NCI-H2029 (cell line): ENCODE data around the gene CLASRP.
A peak's percentile ranks its signal among the peaks of the same experiment; 100 is the strongest.

Source experiments
- DNase-seq: peaks from one replicate; lab custom pipeline; 2025; lab: John Stamatoyannopoulos, UW

Gene CLASRP

DNA sequence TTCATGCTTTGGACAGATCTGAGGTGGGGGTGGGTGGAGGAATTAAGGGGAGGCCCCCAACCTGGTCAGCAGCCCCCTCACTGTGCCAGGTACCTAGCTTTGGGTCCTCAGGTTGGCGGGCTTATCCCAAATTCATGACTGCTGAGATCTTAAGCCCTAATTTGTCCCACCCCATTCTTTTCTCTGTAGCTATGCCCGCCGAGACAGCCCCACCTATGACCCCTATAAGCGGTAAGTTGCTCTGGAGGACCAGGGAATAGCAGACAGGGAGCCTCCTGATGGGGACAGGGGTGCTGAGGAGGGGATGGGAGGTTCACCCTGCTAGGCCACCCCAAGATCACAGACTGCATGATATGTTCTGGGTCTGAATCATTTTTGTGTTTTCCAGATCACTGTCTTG, 23.1 kb downstream of the CLASRP start:
- DNase-seq, result no peak

DNA sequence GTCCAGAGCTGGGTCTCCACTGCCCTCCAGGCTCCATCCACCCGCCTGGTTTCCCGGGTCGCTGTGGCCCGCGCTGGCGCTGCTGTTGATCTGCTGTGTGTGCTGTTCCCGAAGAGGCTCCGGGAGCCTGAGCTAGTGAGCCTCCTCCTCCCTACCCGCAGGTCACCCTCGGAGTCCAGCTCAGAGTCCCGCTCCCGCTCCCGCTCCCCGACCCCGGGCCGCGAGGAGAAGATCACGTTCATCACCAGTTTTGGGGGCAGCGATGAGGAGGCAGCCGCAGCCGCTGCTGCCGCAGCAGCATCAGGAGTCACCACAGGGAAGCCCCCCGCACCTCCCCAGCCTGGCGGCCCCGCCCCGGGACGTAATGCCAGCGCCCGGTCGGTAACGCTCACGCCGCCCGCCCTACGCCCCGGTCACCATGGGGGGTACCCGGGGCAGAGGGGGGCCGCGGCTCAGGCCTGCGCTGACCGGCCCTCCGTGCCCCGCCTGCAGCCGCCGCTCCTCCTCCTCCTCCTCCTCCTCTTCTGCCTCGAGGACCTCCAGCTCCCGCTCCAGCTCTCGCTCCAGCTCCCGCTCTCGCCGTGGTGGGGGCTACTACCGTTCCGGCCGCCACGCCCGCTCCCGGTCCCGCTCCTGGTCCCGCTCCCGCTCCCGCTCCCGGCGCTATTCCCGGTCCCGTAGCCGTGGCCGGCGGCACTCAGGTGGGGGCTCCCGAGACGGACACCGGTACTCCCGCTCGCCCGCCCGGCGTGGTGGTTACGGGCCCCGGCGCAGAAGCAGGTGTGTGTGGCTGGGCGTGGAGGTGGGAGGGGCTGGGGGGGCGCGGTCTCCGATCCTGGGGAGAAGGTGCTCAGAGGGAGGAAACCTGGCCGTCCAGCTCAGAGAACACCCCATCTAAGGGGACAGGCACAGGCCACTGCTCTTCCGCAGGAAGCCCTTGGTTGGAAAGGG, 25.3 kb downstream of the CLASRP start:
- DNase-seq, result no peak

GRCh38 chr19:45066921-45067661, 28.2 kb downstream of the CLASRP start:
- DNase-seq, result no peak

DNA sequence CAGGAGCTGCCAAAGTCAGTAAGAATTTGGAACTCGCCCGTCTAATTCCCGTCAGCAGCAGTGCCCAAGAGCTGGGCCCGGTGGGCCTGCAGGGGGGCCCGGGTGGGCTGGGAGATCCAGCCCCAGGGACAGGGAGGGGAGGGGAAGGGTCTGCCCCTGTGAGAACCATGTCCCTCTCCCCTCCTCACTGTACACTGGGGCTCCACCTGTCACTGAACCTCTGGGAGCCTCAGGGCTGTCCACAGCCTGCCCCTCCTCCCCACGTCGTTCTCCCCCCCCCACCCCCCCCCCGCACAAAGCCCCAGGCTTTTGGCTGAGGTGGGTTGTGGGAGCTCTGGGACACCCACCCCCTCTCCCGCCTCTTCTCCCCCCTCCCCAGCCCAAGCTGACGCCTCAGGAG, 29.2 kb downstream of the CLASRP start:
- DNase-seq, result no peak

- DNase-seq, result no peak
Observed at GRCh38 chr19:45069056-45069455, 30.2 kb downstream of the CLASRP start.

GRCh38 chr19:45070214-45070613, 31.4 kb downstream of the CLASRP start:
- DNase-seq, result no peak

- no peak for DNase-seq
Observed at GRCh38 chr19:45070861-45071544, 32.2 kb downstream of the CLASRP start.

- DNase-seq, result no peak
Observed at GRCh38 chr19:45071545-45071938, 32.7 kb downstream of the CLASRP start.

- DNase-seq, result no peak
Observed at GRCh38 chr19:45071969-45072790, 33.3 kb downstream of the CLASRP start.

DNA sequence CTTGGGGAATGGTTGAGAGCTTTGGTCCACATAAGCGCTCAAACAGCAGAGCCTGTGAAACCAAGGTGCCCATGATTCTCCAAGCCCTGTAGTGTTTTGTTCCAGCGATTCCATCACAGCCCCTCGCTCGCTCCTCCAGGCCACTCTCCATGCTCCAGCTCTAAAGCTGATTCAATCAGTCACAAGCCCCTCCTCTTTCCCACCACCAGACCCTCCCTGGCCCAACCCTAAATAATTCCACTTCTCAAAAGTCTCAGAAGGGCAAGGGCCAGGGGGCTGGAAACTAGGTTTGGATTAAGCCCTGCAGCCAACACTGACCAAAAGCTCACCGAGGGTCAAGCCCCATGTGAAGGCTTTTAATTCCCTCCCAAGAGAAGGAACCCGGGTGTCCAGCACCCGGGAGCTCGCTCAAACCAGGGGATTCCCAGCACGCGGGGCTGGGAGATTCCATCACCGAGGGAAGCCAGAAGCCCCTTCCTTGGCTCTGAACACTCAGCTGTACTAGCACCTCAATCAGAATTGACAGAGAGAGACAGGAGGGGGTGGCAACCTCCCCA, 36.0 kb downstream of the CLASRP start:
- DNase-seq, result no peak

GRCh38 chr19:45075301-45076028, 36.6 kb downstream of the CLASRP start:
- DNase-seq, result peak; percentile 58

GRCh38 chr19:45076029-45076850, 37.4 kb downstream of the CLASRP start, which contains the start of gene ZNF296:
ZNF296 (minus strand) TSS chr19:45076478; CDS start chr19:45076373, 105 bp downstream.
- peak; percentile 68 for DNase-seq

- no peak for DNase-seq
Observed at GRCh38 chr19:45076851-45077730, 38.2 kb downstream of the CLASRP start.

DNA sequence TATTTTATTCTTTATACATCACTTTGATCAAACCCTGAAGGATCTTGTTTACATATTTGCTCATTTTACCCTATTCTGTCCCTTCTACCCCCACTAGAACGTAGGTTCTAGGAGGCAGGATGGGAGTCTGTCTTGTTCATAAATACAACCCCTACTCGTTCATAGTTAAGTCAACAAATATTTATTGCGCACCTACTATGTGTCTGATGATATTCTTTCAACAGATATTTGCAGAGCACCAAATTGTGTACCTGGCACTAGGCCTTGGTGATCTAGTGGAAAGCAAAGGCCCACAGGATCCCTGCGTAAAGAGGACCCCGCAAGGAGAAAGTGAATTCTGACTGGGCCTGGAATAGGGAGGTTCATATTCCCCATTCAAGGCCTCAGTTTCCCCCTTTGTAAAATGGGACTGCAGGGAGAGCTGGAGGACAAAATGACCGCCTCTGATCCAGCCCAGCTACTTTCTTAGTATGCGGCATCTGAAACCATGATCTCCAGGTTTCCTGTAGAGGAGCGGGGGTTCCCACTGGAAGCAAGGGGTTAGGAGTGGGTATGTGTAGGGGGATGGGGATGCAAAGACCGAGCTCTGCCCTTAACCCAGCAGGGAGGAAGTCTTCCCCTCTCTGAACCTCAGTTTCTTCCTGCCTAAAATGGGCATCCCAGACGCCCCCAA, 39.7 kb downstream of the CLASRP start:
- DNase-seq, result no peak

GRCh38 chr19:45079063-45079910, 40.4 kb downstream of the CLASRP start, which contains the start of gene GEMIN7:
GEMIN7 (plus strand) TSS chr19:45079260; CDS start chr19:45090115, 10,855 bp downstream.
- DNase-seq, result peak; percentile 54

DNA sequence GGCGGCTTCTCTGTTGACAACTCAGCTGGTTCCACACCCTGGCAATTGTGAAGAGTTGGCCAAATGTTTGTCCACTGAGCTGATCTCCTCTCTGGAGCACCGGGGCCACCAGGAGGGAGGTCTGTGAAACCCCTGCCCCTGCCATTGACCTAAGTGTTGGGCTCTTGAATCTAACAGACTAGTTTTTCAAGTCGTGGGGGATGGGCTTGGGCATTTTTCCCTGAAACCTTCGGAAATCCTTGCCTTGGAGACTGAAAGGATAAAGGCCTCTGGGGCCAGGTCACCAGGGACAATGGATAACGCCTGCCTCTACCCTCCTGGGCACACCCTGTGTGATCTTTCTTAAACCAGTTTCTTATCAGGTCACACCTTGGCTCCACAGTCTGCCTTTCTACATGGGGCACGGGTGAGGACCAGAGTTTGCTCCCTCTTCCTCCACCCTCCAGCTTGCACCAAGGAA, 41.1 kb downstream of the CLASRP start:
- no peak for DNase-seq

GRCh38 chr19:45082170-45082569, 43.3 kb downstream of the CLASRP start:
- DNase-seq, result no peak
